Keratinocyte (primary cell): ENCODE data around the gene BRSK2. TPM values are rescaled to one million over a fixed set of nuclear protein-coding genes. Genes with fewer than 3 reads are reported as not detected.

Source experiments
- DNase-seq: peaks from one replicate; pipeline ENCODE4 v3.0.0-alpha.2; 2011; ENCODE audit warnings: low read depth, missing footprints, low spot score
- FAIRE-seq: peaks from 2 replicates; lab custom pipeline; 2011; peaks lifted over from hg19 to GRCh38; lab: Jason Lieb, UNC
- H2AFZ ChIP-seq: 2 replicates; pipeline ENCODE4 v1.6.0; 2012; ENCODE audit warnings: low read length, control low read depth, inconsistent platforms; ENCODE audit not compliant: control insufficient read depth
- H3K27ac ChIP-seq: 2 replicates; pipeline ENCODE4 v1.5.1; 2011; ENCODE audit warnings: low read length; ENCODE audit not compliant: control insufficient read depth, insufficient read depth
- H3K27me3 ChIP-seq: 3 replicates; pipeline ENCODE4 v1.6.0; 2011; ENCODE audit warnings: low read length; ENCODE audit not compliant: control insufficient read depth, insufficient read depth; ENCODE audit errors: extremely low read depth
- H3K36me3 ChIP-seq, 2 experiments: 2 replicates in 1 of 2; 3 replicates in 1 of 2; pipeline ENCODE4 v1.5.1; 2011; ENCODE audit warnings: low read length in 2 of 2, mild to moderate bottlenecking in 1 of 2; ENCODE audit not compliant: control insufficient read depth in 2 of 2, insufficient read depth in 2 of 2; ENCODE audit errors: extremely low read depth in 1 of 2
- H3K4me1 ChIP-seq: 3 replicates; pipeline ENCODE4 v1.5.1; 2011; ENCODE audit warnings: low read length; ENCODE audit not compliant: control insufficient read depth, insufficient read depth; ENCODE audit errors: extremely low read depth
- H3K4me2 ChIP-seq: 3 replicates; pipeline ENCODE4 v1.6.0; 2011; ENCODE audit warnings: low read depth, low read length; ENCODE audit not compliant: control insufficient read depth, insufficient read depth; ENCODE audit errors: extremely low read depth
- H3K4me3 ChIP-seq, 3 experiments: fragments of 200-600 bp in 1 of 3; sonication (generic) in 1 of 3; 2 replicates in 2 of 3; 3 replicates in 1 of 3; pipeline ENCODE4 v1.5.1; 2011 to 2016; ENCODE audit warnings: low read length in 3 of 3, mild to moderate bottlenecking in 3 of 3, control low read depth in 2 of 3, inconsistent platforms in 1 of 3, low read depth in 1 of 3, mixed read lengths in 1 of 3, mixed run types in 1 of 3, moderate library complexity in 1 of 3; ENCODE audit not compliant: control insufficient read depth in 2 of 3, insufficient read depth in 2 of 3; ENCODE audit errors: extremely low read depth in 1 of 3
- H3K79me2 ChIP-seq: 2 replicates; pipeline ENCODE4 v1.6.0; 2012; ENCODE audit warnings: low read length; ENCODE audit not compliant: control insufficient read depth, insufficient read depth
- H3K9ac ChIP-seq: 3 replicates; pipeline ENCODE4 v1.6.0; 2011; ENCODE audit warnings: low read length; ENCODE audit not compliant: control insufficient read depth, insufficient read depth; ENCODE audit errors: extremely low read depth
- H3K9me1 ChIP-seq: 3 replicates; pipeline ENCODE4 v1.6.0; 2011; ENCODE audit warnings: low read length; ENCODE audit not compliant: control insufficient read depth, insufficient read depth; ENCODE audit errors: extremely low read depth
- H3K9me3 ChIP-seq: 2 replicates; pipeline ENCODE4 v1.5.1; 2012; ENCODE audit warnings: low read depth, low read length; ENCODE audit not compliant: control insufficient read depth
- H4K20me1 ChIP-seq: 3 replicates; pipeline ENCODE4 v1.6.0; 2011; ENCODE audit warnings: low read length; ENCODE audit not compliant: control insufficient read depth, insufficient read depth; ENCODE audit errors: extremely low read depth
- CTCF ChIP-seq, 3 experiments: IDR thresholded peaks in 1 of 3; conservative IDR thresholded peaks in 1 of 3; optimal IDR thresholded peaks in 1 of 3; 2 replicates in 2 of 3; 3 replicates in 1 of 3; pipeline versions ENCODE3 to v1.5.1; 2011; ENCODE audit warnings: low read length in 3 of 3, mild to moderate bottlenecking in 3 of 3, moderate library complexity in 2 of 3, control low read depth in 1 of 3, inconsistent platforms in 1 of 3; ENCODE audit not compliant: insufficient read depth in 2 of 3; ENCODE audit errors: extremely low read depth in 1 of 3
- EZH2 ChIP-seq: IDR thresholded peaks from one replicate; pipeline ENCODE4 v1.6.1; 2012; ENCODE audit warnings: inconsistent platforms, mild to moderate bottlenecking, low read length, moderate library complexity
- dilution Hi-C: fragments of 300-500 bp; cut with MboI; formaldehyde crosslinking; loops from one replicate; pipeline ENCODE4 v1.7.0; 2020; ENCODE audit warnings: low sequenced_read_pairs; ENCODE audit not compliant: extremely low pct_ligation_motif_present
- polyA plus RNA-seq, 5 experiments: library from polyadenylated mRNA; depleted of rRNA in 3 of 5; stranded (reverse) in 3 of 5; stranded (forward) in 1 of 5; unstranded in 1 of 5; fragments of >200 nt; gene quantifications; 1 replicate in 1 of 5; 2 replicates in 3 of 5; 3 replicates in 1 of 5; pipeline versions ENCODE4 v1.2.1 to v1.2.3, GENCODE V29; 2011 to 2012; ENCODE audit warnings: missing spikeins in 2 of 5, low read depth in 1 of 5, low replicate concordance in 1 of 5

BRSK2 gene
- polyA plus RNA-seq, 1 donor (not counting 4 experiments of a cell fraction or from before 2014, with no cell fraction given), result 0.09 TPM

GRCh38 chr11:1360181-1360834 lies 29.4 kb upstream of the BRSK2 start:
- H3K9me3 ChIP-seq, result peaks cover 4% of the 10 kb centered on the region
- no peak overlapping the region for H3K4me3 ChIP-seq
- DNase-seq (no peak), FAIRE-seq (no peak)
- H3K4me2 ChIP-seq, result no peak overlapping the region
- no peak overlapping the region for H3K9ac ChIP-seq
- dilution Hi-C loops, result no loop called here
- no peak overlapping the region for H2AFZ ChIP-seq
- no peaks in the 10 kb centered on the region for H3K36me3 ChIP-seq
- no peaks in the 10 kb centered on the region for H3K4me1 ChIP-seq
- H3K9me1 ChIP-seq, result no peaks in the 10 kb centered on the region
- no peak for TF ChIP-seq EZH2
- no peak for TF ChIP-seq CTCF (optimal IDR thresholded peaks at IDR 0.05 in 1 of 3, IDR thresholded peaks at IDR 0.05 in 1 of 3, conservative IDR thresholded peaks at IDR 0.05 in 1 of 3; ENCODE audit: extremely low read depth in 1 of 3, insufficient read depth in 2 of 3, low read length in 3 of 3)
- no peak overlapping the region for H3K27ac ChIP-seq
- H3K27me3 ChIP-seq, result no peaks in the 10 kb centered on the region
- H3K79me2 ChIP-seq, result no peaks in the 10 kb centered on the region
- H4K20me1 ChIP-seq, result no peaks in the 10 kb centered on the region

- Histone ChIP-seq H3K36me3 (no peaks in the 10 kb centered on the region), H3K9me3 (peaks cover 5% of the 10 kb centered on the region), H3K27ac (no peak overlapping the region), H3K4me3 (no peak overlapping the region), H3K27me3 (no peaks in the 10 kb centered on the region), H3K79me2 (no peaks in the 10 kb centered on the region), H3K4me2 (no peak overlapping the region), H4K20me1 (no peaks in the 10 kb centered on the region), H3K9ac (no peak overlapping the region), H2AFZ (no peak overlapping the region), H3K4me1 (no peaks in the 10 kb centered on the region), H3K9me1 (no peaks in the 10 kb centered on the region)
- FAIRE-seq, result no peak
- DNase-seq, result no peak
- dilution Hi-C loops, result no loop called here
- TF ChIP-seq CTCF (optimal IDR thresholded peaks at IDR 0.05 in 1 of 3, IDR thresholded peaks at IDR 0.05 in 1 of 3, conservative IDR thresholded peaks at IDR 0.05 in 1 of 3; ENCODE audit: extremely low read depth in 1 of 3, insufficient read depth in 2 of 3, low read length in 3 of 3) (no peak), EZH2 (no peak)
Observed at GRCh38 chr11:1360835-1361357, 28.8 kb upstream of the BRSK2 start.
